Stimulated activated naive CD4-positive, alpha-beta T cell (primary cell): Measurements from ENCODE around the gene KRTAP5-4.
"Not testable (repeated sequence)": the region's sequence is repeated elsewhere in the genome, so short reads cannot be mapped to it uniquely, and the experiment has no call there.

Experiments used
- DNase-seq, 6 experiments: peaks; one replicate each; lab custom pipeline; 2025; lab: John Stamatoyannopoulos, UW

KRTAP5-4 gene

GRCh38 chr11:1600626-1601025 is 21.3 kb downstream of the KRTAP5-4 start:
- no peak for DNase-seq

GRCh38 chr11:1598816-1599215 is 23.1 kb downstream of the KRTAP5-4 start:
- no peak for DNase-seq

- not testable (repeated sequence) for DNase-seq
These were observed 23.5 kb downstream of the KRTAP5-4 start for GRCh38 chr11:1598406-1598805.

- DNase-seq, result no peak
These were observed 24.0 kb downstream of the KRTAP5-4 start, which contains the start of gene KRTAP5-2 for GRCh38 chr11:1597994-1598380. KRTAP5-2 (minus strand) TSS chr11:1598294; CDS start chr11:1598250, 44 bp downstream.

GRCh38 chr11:1597331-1597993 is 24.5 kb downstream of the KRTAP5-4 start:
- no peak for DNase-seq

- DNase-seq, result not testable (repeated sequence)
These were observed 25.3 kb downstream of the KRTAP5-4 start for GRCh38 chr11:1596576-1597121.

- DNase-seq, result not testable (repeated sequence)
These were observed 25.9 kb downstream of the KRTAP5-4 start for GRCh38 chr11:1595994-1596575.

- no peak for DNase-seq
These were observed 29.3 kb downstream of the KRTAP5-4 start for GRCh38 chr11:1592628-1593027.

GRCh38 chr11:1589996-1590395 is 31.9 kb downstream of the KRTAP5-4 start:
- DNase-seq, result no peak

- DNase-seq, result peak in 3 of 6 experiments; percentile 23 to 42 (median 27)
These were observed 32.6 kb downstream of the KRTAP5-4 start for GRCh38 chr11:1589191-1589963.

GRCh38 chr11:1586699-1587098 is 35.2 kb downstream of the KRTAP5-4 start:
- no peak for DNase-seq

GRCh38 chr11:1584661-1585370 is 37.1 kb downstream of the KRTAP5-4 start, which contains the start of gene KRTAP5-1:
KRTAP5-1 (minus strand) TSS chr11:1585283; CDS start chr11:1585249, 34 bp downstream.
- not testable (repeated sequence) for DNase-seq

- DNase-seq, result not testable (repeated sequence)
These were observed 39.0 kb downstream of the KRTAP5-4 start for GRCh38 chr11:1582909-1583308.

GRCh38 chr11:1581976-1582375 is 40.0 kb downstream of the KRTAP5-4 start:
- no peak for DNase-seq

GRCh38 chr11:1576825-1577224 is 45.1 kb downstream of the KRTAP5-4 start:
- DNase-seq, result no peak

GRCh38 chr11:1575756-1576155 is 46.2 kb downstream of the KRTAP5-4 start:
- DNase-seq, result not testable (repeated sequence)

GRCh38 chr11:1574933-1575242 is 47.0 kb downstream of the KRTAP5-4 start:
- DNase-seq, result no peak

- peak; percentile 34 to 74 (median 52) for DNase-seq
These were observed 47.6 kb downstream of the KRTAP5-4 start for GRCh38 chr11:1574238-1574932.

GRCh38 chr11:1573903-1574237 is 48.1 kb downstream of the KRTAP5-4 start:
- peak in 1 of 6 experiments; percentile 67 for DNase-seq

- peak in 4 of 6 experiments; percentile 36 to 62 (median 46) for DNase-seq
These were observed 48.6 kb downstream of the KRTAP5-4 start for GRCh38 chr11:1573077-1573902.
